SK-N-MC (cell line): ENCODE data around the gene KNOP1.

Source experiments
- EZH2 ChIP-seq: fragments of 200-600 bp; sonication (generic); IDR thresholded peaks from one replicate; pipeline ENCODE4 v1.6.1; 2017; ENCODE audit warnings: antibody characterized with exemption
- FOXP2 ChIP-seq: optimal IDR thresholded peaks from 2 replicates; pipeline ENCODE3; 2011; ENCODE audit warnings: mild to moderate bottlenecking, moderate library complexity; ENCODE audit not compliant: insufficient read depth; ENCODE audit errors: extremely low read length, control extremely low read depth
- POLR2AphosphoS5 ChIP-seq: IDR thresholded peaks from 2 replicates; pipeline ENCODE4 v1.6.1; 2012; ENCODE audit warnings: mild to moderate bottlenecking, low read depth, low read length, borderline replicate concordance

DNA sequence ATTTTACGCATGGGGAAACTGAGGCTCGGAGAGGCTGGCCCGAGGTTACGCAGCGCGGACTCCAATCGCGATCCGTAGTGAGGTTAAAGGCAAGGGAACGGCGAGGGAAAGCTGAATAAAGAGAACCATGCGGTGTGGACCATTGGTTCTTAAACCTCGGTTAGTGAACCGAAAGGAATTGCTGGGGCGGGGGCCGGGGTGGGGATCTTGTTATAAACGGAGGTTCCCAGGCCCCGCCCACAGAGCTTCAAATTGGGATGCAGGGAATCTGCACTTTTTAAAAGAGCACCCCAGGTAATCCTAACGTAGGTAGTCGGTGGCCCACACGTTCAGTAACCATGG, 568 bp upstream of the KNOP1 start:
- TF ChIP-seq EZH2, result no peak
- TF ChIP-seq POLR2AphosphoS5, result no peak
- no peak for TF ChIP-seq FOXP2
